AG04450 (cell line): ENCODE data around the gene EIF4E1B. TPM values are rescaled to one million over a fixed set of nuclear protein-coding genes. Genes with fewer than 3 reads are reported as not detected.

Experiments
- CTCF ChIA-PET: fragments of 300-600, 350-600 bp; formaldehyde crosslinking; extraction: SDS; loops from one replicate; lab custom pipeline; 2022; ENCODE audit warnings: antibody characterized with exemption, inconsistent platforms; lab: Charles Lee
- POLR2A ChIA-PET: fragments of 350-600 bp; formaldehyde crosslinking; extraction: SDS; loops from one replicate; lab custom pipeline; 2021; ENCODE audit warnings: antibody characterized with exemption, inconsistent platforms; lab: Yijun Ruan, JAX
- DNase-seq: peaks from one replicate; pipeline ENCODE4 v3.0.0-alpha.2; 2011; ENCODE audit warnings: low read depth, low spot score
- H3K27ac ChIP-seq: one replicate; pipeline ENCODE4 v1.5.1; 2012; ENCODE audit warnings: low read depth, low read length, control low read depth
- H3K27me3 ChIP-seq: one replicate; pipeline ENCODE4 v1.6.0; 2012; ENCODE audit warnings: low read length; ENCODE audit not compliant: control insufficient read depth, insufficient read depth
- H3K4me3 ChIP-seq: 2 replicates; pipeline ENCODE4 v1.5.1; 2011; ENCODE audit warnings: mild to moderate bottlenecking, low read depth, low read length, control low read depth
- H3K9me3 ChIP-seq: 2 replicates; pipeline ENCODE4 v1.5.1; 2012; ENCODE audit warnings: low read length; ENCODE audit not compliant: control insufficient read depth, insufficient read depth
- polyA plus RNA-seq: library from polyadenylated mRNA; depleted of rRNA; stranded (reverse); fragments of >200 nt; gene quantifications from 2 replicates; pipeline ENCODE4 v1.2.3, GENCODE V29; 2011
- TF ChIP-seq, protein P1 (sequence below): IDR thresholded peaks from 2 replicates; pipeline ENCODE4 v1.5.1; 2011; ENCODE audit warnings: low read depth, low read length, control low read depth, inconsistent platforms

The EIF4E1B gene
- polyA plus RNA-seq, 1 experiment = not detected

DNA sequence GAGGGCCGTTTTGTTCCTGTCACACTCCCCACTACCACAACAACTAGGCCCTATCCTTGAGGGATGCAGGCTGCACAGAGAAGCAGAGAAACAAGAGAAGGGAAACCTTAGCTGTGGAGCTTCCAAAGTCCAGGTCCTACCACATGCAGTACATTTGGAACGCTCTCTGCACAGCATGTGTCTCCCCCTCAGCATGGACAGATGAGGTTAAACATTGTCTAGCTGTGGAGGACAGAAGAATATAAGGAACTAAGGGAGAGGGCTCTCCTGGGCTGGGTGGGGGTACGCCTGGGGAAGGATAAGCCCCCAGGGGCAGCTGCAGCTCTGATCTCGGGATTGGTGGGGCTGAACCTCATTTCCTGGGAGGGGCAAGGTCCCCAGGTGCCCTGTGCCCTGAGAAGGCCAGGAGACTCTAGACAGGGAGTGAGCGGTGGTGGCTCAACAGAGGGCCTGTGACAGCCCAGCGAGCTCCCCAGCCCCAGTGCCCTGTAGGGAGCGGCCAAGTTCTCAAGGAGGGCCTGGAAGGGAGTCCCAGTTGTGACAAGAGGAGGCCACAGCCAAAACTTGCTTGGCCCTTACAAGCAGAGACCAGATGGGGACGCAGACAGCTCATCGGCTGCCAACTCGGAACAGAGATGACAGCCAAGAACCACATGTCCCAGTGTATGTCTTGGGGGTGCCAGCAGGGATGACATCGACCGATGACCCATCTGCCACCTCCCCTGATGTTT is 46.9 kb downstream of the EIF4E1B start:
- no peak overlapping the region for H3K27ac ChIP-seq
- peaks cover 52% of the 10 kb centered on the region for H3K27me3 ChIP-seq
- H3K4me3 ChIP-seq = no peak overlapping the region
- no peaks in the 10 kb centered on the region; the same call in 1 of the 2 replicates for H3K9me3 ChIP-seq
- ChIA-PET POLR2A (no interaction called here), CTCF (interaction anchor here (1.0 kb wide), 1 partner anchor 17 kb away, joined by 6 read pairs; no protein-coding TSS in a partner anchor)
- DNase-seq = no peak
- TF ChIP-seq, protein P1, sequence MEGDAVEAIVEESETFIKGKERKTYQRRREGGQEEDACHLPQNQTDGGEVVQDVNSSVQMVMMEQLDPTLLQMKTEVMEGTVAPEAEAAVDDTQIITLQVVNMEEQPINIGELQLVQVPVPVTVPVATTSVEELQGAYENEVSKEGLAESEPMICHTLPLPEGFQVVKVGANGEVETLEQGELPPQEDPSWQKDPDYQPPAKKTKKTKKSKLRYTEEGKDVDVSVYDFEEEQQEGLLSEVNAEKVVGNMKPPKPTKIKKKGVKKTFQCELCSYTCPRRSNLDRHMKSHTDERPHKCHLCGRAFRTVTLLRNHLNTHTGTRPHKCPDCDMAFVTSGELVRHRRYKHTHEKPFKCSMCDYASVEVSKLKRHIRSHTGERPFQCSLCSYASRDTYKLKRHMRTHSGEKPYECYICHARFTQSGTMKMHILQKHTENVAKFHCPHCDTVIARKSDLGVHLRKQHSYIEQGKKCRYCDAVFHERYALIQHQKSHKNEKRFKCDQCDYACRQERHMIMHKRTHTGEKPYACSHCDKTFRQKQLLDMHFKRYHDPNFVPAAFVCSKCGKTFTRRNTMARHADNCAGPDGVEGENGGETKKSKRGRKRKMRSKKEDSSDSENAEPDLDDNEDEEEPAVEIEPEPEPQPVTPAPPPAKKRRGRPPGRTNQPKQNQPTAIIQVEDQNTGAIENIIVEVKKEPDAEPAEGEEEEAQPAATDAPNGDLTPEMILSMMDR = no peak

DNA sequence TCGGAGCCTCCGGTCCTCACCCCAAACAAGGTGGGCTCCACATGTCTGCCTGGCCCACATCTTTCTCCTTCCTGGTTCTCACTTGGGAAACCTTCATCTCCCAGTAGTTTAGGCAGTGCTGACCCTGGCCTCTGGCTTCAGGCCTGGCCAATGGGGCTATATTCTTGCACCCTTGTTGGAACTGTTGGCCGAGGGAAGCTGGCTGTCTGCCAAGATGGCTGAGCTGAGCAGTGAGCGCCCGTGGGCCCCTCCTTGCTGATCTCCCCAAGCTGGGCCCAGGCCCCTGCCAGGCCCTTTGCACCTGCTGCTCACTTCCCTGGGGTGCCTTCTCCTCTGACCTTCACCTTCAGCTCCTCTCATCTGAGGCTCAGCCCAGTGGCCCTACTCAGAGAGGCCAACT is 48.1 kb downstream of the EIF4E1B start:
- DNase-seq = no peak
- TF ChIP-seq, protein P1 = no peak
- peaks cover 62% of the 10 kb centered on the region for H3K27me3 ChIP-seq
- no peak overlapping the region for H3K27ac ChIP-seq
- CTCF ChIA-PET = interaction anchor here (0.8 kb wide), 1 partner anchor 18 kb away, joined by 6 read pairs; no protein-coding TSS in a partner anchor
- no peaks in the 10 kb centered on the region; the same call in 1 of the 2 replicates for H3K9me3 ChIP-seq
- H3K4me3 ChIP-seq = no peak overlapping the region
- POLR2A ChIA-PET = no interaction called here

DNA sequence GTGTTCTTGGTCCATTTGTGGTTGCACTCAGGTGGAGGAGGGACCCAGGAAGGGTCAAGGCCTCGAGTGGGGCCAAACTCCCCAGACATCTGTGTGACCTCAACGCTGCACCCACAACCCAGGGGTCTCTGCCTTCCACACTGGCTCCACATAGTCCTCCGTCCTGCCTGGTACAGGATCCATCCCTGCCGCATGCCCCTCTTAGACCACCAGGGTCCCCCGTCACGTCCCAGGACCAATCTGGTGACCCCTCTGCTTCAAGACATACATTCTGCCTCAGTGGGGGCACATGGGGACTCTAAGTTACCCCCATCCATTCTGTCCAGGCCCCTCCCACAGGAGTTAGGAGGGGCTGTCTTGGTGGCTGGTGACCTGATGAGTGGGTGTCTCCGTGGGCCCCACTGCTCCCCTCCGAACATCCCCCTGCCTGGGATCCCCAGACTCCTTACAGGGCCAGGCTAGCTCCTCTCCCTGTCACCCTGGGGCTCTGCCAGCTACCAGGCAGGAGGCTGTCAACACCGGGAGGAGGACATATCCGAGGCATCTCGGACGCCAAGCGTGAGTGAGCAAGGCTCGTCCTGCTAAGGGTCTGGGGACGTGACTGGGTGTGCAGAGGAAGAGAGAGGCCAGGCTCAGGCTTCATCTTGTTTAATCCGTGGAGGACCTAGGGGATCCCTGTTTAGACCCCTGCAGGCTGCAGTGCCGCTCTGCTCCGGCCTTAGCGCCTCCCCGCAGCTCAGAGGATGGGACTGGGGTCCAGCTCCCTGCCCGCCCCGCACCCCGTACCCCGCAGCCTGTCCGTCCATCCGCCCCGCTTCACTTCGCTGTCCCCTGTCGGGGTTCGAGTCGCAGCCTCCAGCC is 49.1 kb downstream of the EIF4E1B start:
- TF ChIP-seq, protein P1 = no peak
- Histone ChIP-seq H3K9me3 (no peaks in the 10 kb centered on the region; the same call in 1 of the 2 replicates), H3K27me3 (peaks cover 66% of the 10 kb centered on the region), H3K27ac (no peak overlapping the region), H3K4me3 (no peak overlapping the region)
- POLR2A ChIA-PET = no interaction called here
- DNase-seq = no peak
- CTCF ChIA-PET = interaction anchor here (2.0 kb wide), 1 partner anchor 19 kb away, joined by 5 read pairs; no protein-coding TSS in a partner anchor

DNA sequence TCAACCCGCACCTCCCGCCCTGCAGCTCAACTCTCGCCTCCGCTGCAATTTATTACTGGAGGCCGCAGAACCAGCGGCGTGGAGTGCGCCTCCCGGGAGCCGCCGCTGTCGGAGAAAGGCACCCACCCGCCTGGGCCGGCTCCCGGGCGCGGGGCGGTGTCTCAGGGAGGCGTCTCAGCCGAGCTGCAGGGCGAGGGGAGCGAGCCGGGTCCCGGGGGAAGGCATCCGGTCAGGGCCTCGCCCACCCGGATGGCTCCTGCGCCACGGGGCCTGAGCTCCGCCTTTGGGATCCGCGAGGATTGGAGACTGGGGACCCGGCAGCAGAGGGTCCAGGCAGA is 49.7 kb downstream of the EIF4E1B start:
- TF ChIP-seq, protein P1 = no peak
- CTCF ChIA-PET = interaction anchor here (2.0 kb wide), 1 partner anchor 20 kb away, joined by 5 read pairs; no protein-coding TSS in a partner anchor
- Histone ChIP-seq H3K27ac (no peak overlapping the region), H3K4me3 (no peak overlapping the region), H3K27me3 (peaks cover 66% of the 10 kb centered on the region), H3K9me3 (no peaks in the 10 kb centered on the region; the same call in 1 of the 2 replicates)
- DNase-seq = no peak
- POLR2A ChIA-PET = no interaction called here
